CD4-positive, alpha-beta T cell treated with Interleukin-21 for 1 hour (primary cell): Measurements from ENCODE around the gene MAT2B.

Experiments used
- DNase-seq: peaks from one replicate; pipeline ENCODE4 v3.0.0-alpha.2; 2020

MAT2B gene

DNA sequence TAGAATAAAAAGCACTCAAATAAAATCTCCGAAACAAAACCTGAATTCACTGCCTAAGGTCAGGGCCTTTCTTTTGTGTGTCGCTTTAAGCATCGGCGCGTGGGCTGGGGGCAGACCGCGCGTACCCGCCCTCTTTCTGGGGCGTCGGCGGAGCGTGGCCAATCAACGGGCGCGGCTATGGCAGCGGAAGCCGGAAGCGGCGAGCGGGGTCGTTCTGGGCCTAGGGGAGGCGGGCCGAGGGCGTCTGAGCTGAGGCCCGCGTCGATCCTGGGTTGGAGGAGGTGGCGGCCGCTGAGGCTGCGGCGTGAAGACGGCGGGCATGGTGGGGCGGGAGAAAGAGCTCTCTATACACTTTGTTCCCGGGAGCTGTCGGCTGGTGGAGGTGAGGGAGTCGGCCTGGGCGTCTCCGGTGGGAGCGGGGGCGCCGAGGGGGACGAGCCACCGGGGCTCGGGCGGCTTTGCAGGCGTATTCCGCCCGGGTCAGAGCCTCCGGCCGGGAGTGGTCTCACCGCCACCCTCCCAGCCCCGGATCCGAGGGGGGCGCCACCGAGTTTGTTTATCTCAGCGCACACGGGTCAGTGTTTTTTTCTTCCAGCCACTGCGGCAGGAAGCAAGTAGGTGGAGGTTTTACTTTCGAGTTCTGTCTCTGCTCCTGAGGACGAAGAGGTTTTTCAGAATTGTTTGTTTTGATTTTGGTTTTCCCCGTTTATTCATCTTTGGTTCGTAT lies at the start of gene MAT2B:
Gene MAT2B (plus strand): TSS at position 252 of the 727 bp plus-strand sequence. CDS start 68 bp downstream, at position 320.
- DNase-seq, result peak; percentile 95

GRCh38 chr5:163456029-163456589 lies 49.3 kb upstream of the MAT2B start:
- no peak for DNase-seq

GRCh38 chr5:163456840-163457239 lies 48.6 kb upstream of the MAT2B start:
- DNase-seq, result no peak

- no peak for DNase-seq
These were observed 46.5 kb upstream of the MAT2B start for GRCh38 chr5:163458778-163459385.

- DNase-seq, result no peak
These were observed 46.0 kb upstream of the MAT2B start for GRCh38 chr5:163459462-163459818.

DNA sequence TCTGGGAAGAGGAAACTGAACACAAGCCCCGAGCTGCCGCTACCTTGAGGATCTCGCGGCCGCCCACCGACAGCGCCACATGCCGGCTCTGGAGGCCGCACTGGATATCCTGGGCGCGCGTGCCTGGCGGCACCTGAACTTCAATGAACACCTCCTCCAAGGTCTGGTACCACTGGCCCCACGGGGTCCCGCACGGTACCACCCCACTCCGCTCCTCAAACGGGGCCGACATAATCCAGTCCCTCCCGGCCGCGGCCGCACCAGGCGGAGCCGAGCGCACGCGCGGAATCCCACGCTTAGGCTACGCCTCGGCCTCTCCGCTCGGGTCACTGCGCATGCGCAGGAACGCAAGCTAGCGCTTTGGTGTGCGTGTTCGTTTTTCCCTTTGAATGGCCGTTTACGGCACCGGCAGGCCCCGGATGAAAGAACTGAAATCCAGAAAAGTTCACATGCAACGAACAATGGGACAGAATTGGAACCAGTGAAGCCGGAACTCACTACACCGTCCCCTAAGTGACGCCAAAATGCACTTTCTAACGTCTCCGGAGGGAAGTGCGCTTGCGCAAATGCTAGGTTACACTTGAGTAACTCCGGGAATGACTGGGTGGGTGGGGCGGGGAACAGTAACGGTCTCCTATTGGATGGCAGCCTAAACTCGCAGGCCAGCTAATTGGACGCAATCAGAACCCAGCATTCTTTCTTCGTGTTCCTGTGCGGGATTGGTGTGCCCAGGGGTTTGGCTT lies 45.4 kb upstream of the MAT2B start, which contains the start of gene NUDCD2:
Gene NUDCD2 (minus strand): TSS at position 284 of the 743 bp plus-strand sequence. CDS start 52 bp downstream, at position 232.
- DNase-seq, result peak; percentile 97

- no peak for DNase-seq
These were observed 44.8 kb upstream of the MAT2B start, which contains the start of gene HMMR for GRCh38 chr5:163460562-163461171. HMMR (plus strand) TSS chr5:163460632; CDS start chr5:163460693, 61 bp downstream.

DNA sequence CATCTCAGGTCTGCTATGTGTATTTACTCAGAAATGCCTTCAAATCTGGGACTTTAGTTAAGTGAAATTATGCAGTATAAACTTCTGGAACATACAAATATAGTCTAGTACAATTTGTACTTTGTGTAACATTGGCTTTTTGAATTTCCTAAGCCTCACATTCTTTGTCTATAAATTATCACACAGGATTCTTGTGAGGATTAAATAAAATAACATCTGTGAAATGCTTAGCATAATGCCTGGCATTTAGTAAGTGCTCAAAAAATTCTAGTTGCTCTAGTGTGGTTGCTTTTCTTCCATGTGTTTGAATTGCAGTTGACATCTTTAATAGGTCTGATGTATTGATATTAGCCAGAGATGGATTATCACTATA lies 42.4 kb upstream of the MAT2B start:
- DNase-seq, result no peak

DNA sequence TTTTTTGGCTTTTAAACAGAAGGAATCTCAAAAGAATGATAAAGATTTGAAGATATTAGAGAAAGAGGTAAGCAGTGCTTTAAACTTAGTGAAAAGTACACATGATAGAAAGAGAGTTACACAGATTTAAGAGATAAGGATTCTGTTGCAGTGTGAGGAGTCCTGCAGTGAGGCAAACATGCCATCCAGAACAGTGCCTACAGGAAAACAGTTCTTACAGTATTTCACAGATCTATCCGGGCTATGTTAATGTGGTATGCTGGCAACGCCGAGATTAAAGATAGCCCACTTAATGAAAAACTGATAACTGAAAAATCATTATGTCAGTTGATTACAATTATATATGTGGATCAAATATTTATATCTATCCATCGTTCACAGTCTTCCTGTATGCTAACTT lies 37.7 kb upstream of the MAT2B start:
- DNase-seq, result no peak

- DNase-seq, result peak; percentile 42
These were observed 31.7 kb upstream of the MAT2B start for GRCh38 chr5:163473635-163474243.

DNA sequence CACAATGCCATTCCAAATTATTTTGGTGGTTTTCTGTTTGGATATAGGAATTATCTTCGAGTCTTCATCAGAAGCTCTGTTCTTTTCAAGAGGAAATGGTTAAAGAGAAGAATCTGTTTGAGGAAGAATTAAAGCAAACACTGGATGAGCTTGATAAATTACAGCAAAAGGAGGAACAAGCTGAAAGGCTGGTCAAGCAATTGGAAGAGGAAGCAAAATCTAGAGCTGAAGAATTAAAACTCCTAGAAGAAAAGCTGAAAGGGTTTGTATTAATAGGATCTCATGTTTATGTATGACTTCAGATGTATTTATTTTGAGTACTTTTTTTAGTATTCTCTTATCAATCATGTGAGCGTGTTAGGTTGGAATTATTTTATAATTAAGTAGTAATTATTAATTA lies 30.0 kb upstream of the MAT2B start:
- DNase-seq, result no peak

- DNase-seq, result no peak
These were observed 27.1 kb upstream of the MAT2B start for GRCh38 chr5:163478126-163478981.

- no peak for DNase-seq
These were observed 26.5 kb upstream of the MAT2B start for GRCh38 chr5:163478982-163479271.

- DNase-seq, result peak; percentile 27
These were observed 16.2 kb upstream of the MAT2B start for GRCh38 chr5:163489055-163489744.

GRCh38 chr5:163489745-163490075 lies 15.7 kb upstream of the MAT2B start:
- DNase-seq, result no peak

DNA sequence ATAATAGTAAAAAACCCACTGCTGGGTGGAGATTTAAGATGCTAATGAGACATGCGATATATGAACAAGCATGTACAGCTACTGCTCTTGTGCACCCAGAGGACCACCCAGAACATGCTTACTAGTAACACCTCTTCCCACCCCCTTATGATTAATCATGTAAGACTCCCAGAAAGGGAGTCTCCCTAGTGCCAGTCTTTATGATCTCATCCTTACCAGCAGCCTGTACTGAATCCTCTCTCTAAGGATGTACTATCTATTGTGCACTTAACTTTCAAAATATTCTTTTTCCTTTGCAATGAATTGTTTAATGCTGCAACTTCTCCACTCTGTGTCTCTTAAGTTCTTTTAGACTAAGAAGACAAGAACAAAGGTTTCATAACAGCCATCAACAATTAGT lies 9.1 kb upstream of the MAT2B start:
- DNase-seq, result no peak

GRCh38 chr5:163497315-163497714 lies 8.1 kb upstream of the MAT2B start:
- DNase-seq, result no peak

DNA sequence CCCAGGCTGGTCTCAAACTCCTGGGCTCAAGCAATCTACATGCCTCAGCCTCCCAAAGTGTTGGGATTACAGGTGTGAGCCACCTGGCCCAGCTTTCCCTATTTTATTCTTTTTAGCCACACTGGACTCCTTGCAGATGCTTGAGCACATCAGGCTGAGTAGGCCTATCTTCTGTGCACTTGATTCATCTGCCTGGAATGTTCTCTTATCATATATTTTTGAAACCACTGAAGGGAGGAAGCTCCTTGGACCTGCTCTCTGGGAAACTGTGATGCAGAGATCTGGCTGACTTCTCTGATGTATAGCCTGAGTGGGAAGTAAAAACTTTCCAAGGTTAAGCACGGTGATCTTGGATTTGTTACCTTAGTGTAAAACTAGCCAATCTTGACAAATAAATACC lies 6.5 kb upstream of the MAT2B start:
- DNase-seq, result no peak

- no peak for DNase-seq
These were observed 2.9 kb upstream of the MAT2B start for GRCh38 chr5:163502521-163502920.

DNA sequence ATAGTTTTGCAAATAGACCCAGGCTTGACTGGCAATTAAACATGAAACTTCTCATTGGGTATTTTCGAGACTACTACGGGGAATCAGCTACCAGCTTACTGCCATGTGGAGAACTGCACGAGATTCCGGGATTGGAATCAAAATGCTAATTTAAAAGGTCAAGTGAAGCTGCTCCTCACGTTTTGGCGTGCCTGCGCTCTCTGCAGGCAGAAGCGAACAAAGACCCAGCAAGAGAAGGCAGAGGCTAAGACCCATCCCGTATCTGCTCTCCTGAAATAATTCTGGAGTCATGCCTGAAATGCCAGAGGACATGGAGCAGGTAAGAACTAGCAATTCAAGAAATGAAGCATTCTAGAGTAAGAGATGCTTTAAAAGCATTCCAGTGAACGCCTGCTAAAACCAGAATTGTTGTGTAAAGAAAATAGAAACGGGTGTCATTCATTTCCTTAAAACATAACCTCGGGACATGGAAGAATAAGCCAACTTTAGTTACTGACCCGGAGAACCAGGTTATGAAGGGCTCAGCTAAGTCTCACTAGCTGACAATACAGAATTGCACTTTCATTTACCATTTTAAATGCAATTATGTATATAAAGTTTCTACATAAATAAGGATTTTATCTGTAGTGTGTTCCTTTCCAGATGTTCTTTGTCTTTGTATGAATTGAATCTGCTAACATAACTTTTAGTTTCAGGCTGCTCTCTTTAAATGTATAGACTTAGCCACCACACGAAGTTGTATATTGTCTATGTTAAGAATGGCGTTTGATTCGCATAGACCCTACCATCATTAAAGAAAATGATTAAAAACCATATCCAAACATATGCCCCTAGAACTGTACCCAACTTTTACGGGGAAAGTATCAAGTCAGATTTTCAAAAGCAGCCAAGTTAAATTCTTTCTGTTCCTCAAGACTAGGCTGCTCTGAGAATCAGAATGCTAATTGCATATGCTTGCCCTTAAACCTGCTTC lies 2.0 kb upstream of the MAT2B start:
- DNase-seq, result peak; percentile 54
